ENCODE data around the gene NXN.
"Not testable (repeated sequence)": the region's sequence is repeated elsewhere in the genome, so short reads cannot be mapped to it uniquely, and the experiment has no call there.

Gene NXN

GRCh38 chr17:814371-814770 lies 165.2 kb downstream of the NXN start:
- no peak for DNase-seq

DNA sequence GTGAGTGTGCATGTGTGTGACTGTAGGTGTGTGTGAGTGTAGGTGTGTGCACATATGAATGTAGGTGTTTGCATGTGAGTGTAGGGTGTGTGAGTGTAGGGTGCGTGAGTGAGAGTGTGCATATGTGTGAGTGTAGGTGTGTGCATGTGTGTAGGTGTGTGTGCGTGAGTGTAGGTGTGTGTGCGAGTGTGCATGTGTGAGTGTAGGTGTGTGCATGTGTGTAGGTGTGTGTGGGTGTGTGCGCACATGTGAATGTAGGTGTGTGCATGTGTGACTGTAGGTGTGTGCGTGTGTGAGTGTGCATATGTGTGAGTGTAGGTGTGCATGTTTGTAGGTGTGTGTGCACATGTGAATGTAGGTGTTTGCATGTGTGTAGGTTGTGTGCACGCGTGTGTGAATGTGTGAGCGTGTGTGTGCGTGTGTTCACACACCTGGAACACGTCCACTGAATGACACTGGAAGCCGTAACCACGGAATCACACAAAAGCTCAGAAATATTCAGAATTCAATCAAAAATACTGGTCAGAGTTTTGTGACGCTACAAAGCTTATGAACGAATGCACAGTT lies 166.9 kb downstream of the NXN start:
- DNase-seq, result no peak

- no peak for DNase-seq
Observed at GRCh38 chr17:811051-811784, 168.4 kb downstream of the NXN start.

- no peak for DNase-seq
Observed at GRCh38 chr17:807523-808294, 171.9 kb downstream of the NXN start.

- DNase-seq, result no peak
Observed at GRCh38 chr17:806781-807522, 172.6 kb downstream of the NXN start.

GRCh38 chr17:806346-806745 lies 173.2 kb downstream of the NXN start:
- DNase-seq, result no peak

- DNase-seq, result not testable (repeated sequence)
Observed at GRCh38 chr17:805886-806285, 173.7 kb downstream of the NXN start.

DNA sequence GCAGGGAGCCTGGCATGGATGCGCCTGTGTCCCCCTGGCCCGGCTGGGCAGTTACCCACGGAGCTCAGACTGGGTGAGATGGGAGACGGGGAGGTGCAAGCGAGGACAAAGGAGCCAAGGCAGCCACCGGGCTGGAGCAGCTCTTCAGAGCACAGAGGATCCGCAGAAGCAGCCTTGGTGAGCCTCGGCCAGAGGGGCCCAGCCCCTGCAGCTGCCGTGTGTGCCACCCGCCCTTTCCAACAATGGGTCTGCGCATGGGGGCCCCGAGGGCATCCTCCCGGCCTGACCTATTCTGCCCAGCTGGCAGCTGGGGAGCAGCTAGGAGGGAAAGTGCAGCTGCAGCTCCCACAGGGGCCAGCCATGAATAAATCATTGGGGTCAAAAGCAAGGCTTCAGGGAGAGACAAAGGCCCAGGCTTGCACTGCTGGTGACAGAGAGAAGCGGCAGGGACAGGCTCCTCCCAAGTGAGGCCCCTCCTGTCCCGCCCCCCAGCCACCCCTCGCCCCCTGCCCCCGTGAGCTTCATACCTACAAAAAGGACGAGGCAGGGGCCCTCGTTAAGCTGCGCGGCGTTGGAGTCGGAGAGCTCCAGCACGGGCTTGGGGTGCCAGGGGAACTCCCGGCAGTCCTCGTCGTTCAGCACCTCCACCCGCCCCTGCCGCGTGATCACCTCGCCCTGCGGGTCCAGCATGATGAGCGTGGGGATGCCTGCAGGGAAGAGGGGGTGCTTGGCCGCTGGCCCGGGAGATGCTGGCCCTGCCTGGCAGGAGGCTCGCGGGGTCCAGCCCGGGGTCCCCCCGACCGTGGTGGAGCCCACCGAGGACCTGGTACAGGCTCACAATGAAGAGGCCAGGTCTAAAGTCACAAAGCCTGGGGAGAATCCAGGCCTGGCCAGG lies 174.8 kb downstream of the NXN start:
- DNase-seq, result peak; percentile 32

DNA sequence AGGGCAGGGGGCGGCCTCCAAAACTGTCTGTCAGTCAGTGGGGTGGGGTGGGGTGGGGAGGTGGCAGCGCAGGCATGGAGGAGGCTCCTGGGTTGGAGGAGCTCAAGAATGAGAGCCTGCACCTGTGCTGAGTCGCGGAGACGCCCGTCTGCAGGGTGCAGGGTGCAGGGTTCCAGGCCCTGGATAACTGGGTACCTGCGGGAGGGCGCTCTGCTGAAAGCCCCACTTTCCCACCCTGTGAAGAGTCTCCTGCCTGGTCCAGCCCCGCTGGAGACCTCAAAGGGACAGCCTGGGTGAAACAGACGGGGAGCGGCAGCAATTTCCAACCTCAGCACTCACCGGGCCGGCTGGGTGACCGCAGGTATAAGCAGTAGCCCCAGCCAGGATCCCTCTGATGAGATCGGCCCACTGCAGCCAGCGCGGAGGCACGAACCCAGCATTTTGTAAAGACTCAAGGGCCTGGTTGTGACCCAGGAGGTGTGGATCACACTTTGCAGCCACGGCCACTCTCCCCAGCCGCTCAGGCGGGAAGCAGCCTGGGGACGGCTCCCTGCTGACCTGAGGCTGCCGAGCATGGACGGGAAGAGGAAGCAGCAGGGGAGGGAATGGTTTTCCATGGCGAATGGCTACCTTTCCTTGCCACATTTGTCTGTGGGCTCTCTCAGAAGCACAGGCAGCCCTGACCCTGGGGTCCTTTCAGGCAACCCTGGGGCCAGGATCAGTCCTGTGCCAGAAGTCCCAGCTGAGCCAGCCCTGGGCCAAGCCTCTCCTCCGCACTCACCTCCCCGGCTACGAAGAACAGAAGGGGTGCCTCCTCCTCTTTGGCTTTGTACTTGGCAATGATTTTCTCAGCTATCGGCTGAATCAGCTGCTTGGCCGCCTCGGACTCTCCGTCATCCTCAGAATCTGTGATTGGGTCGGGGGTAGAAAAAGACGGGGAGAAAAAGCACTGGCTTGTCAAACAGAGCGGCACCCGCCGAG lies 176.4 kb downstream of the NXN start:
- DNase-seq, result no peak

- no peak for DNase-seq
Observed at GRCh38 chr17:802481-802880, 177.1 kb downstream of the NXN start.

DNA sequence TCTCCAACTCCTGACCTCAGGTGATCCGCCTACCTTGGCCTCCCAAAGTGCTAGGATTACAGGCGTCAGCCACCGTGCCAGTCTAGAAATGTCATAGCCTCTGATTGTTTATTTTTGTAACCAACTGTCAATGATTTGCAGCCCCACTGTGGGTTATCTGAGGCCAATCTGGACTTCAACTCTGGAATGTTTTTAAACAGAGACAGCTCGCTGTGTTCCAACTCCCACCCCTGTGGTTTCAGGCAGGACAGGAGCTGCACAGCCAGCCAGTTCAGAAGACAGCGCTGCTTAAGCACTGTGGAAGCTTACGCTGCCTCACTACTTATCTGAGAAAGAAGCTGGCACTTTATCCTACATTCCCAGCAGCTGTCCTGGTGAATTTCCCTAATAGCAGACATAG lies 177.9 kb downstream of the NXN start:
- DNase-seq, result no peak

GRCh38 chr17:800446-801242 lies 178.9 kb downstream of the NXN start:
- no peak for DNase-seq

GRCh38 chr17:799261-799660 lies 180.3 kb downstream of the NXN start:
- DNase-seq, result no peak

- DNase-seq, result peak; percentile 51
Observed at GRCh38 chr17:798246-798645, 181.3 kb downstream of the NXN start.

- no peak for DNase-seq
Observed at GRCh38 chr17:797236-797840, 182.2 kb downstream of the NXN start.

DNA sequence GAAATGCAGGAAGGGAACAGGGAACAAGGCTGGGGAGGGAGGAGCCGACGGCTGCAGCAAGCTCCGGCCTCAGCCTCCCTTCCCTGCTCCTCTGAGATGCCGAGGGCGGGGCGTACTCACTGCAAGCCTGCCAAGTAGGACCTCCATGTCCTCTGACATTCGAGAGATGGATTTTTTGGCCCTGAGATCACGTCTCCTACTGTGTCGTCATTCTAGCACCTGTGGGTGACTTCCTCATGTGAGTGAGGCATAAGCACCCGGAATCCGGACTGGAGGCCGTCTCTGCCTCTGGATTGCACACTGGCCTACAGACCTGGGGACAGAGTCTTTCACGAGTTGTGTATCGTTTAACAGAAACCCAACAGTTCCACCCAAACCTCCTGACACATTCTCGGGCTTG lies 183.0 kb downstream of the NXN start:
- no peak for DNase-seq

- DNase-seq, result no peak
Observed at GRCh38 chr17:795721-796120, 183.9 kb downstream of the NXN start.

- DNase-seq, result no peak
Observed at GRCh38 chr17:795276-795675, 184.3 kb downstream of the NXN start.

GRCh38 chr17:794876-795275 lies 184.7 kb downstream of the NXN start:
- peak; percentile 61 for DNase-seq

GRCh38 chr17:792277-792676 lies 187.3 kb downstream of the NXN start:
- no peak for DNase-seq

All from NCI-H1092 treated with DMSO at 0.1 percent for 48 hours (cell line).